ENCODE data around the gene SYNDIG1.

Gene SYNDIG1

GRCh38 chr20:24634855-24635254 lies 165.4 kb downstream of the SYNDIG1 start:
- DNase-seq (ENCODE audit: low spot score): peak; percentile 40

- DNase-seq (ENCODE audit: low spot score): no peak
Measured at GRCh38 chr20:24636626-24637025, 167.2 kb downstream of the SYNDIG1 start.

- no peak for DNase-seq (ENCODE audit: low spot score)
Measured at GRCh38 chr20:24637087-24637486, 167.7 kb downstream of the SYNDIG1 start.

- DNase-seq (ENCODE audit: low spot score): no peak
Measured at GRCh38 chr20:24637941-24638340, 168.5 kb downstream of the SYNDIG1 start.

GRCh38 chr20:24638591-24639548 lies 169.4 kb downstream of the SYNDIG1 start:
- no peak for DNase-seq (ENCODE audit: low spot score)

GRCh38 chr20:24640276-24640675 lies 170.8 kb downstream of the SYNDIG1 start:
- DNase-seq (ENCODE audit: low spot score): no peak

- DNase-seq (ENCODE audit: low spot score): no peak
Measured at GRCh38 chr20:24640686-24641085, 171.3 kb downstream of the SYNDIG1 start.

GRCh38 chr20:24643731-24644626 lies 174.6 kb downstream of the SYNDIG1 start:
- DNase-seq (ENCODE audit: low spot score): no peak

GRCh38 chr20:24646321-24646720 lies 176.9 kb downstream of the SYNDIG1 start:
- DNase-seq (ENCODE audit: low spot score): no peak

GRCh38 chr20:24647713-24648112 lies 178.3 kb downstream of the SYNDIG1 start:
- no peak for DNase-seq (ENCODE audit: low spot score)

GRCh38 chr20:24648481-24648880 lies 179.1 kb downstream of the SYNDIG1 start:
- DNase-seq (ENCODE audit: low spot score): no peak

GRCh38 chr20:24648919-24649318 lies 179.5 kb downstream of the SYNDIG1 start:
- DNase-seq (ENCODE audit: low spot score): no peak

GRCh38 chr20:24649787-24650490 lies 180.5 kb downstream of the SYNDIG1 start:
- no peak for DNase-seq (ENCODE audit: low spot score)

GRCh38 chr20:24651171-24651975 lies 181.9 kb downstream of the SYNDIG1 start:
- no peak for DNase-seq (ENCODE audit: low spot score)

GRCh38 chr20:24651976-24652345 lies 182.5 kb downstream of the SYNDIG1 start:
- no peak for DNase-seq (ENCODE audit: low spot score)

GRCh38 chr20:24653306-24653705 lies 183.9 kb downstream of the SYNDIG1 start:
- no peak for DNase-seq (ENCODE audit: low spot score)

- no peak for DNase-seq (ENCODE audit: low spot score)
Measured at GRCh38 chr20:24654425-24654824, 185.0 kb downstream of the SYNDIG1 start.

GRCh38 chr20:24656391-24656790 lies 187.0 kb downstream of the SYNDIG1 start:
- DNase-seq (ENCODE audit: low spot score): no peak

GRCh38 chr20:24657196-24657595 lies 187.8 kb downstream of the SYNDIG1 start:
- no peak for DNase-seq (ENCODE audit: low spot score)

GRCh38 chr20:24657878-24658620 lies 188.6 kb downstream of the SYNDIG1 start:
- DNase-seq (ENCODE audit: low spot score): no peak

Measured in HuH-7.5 (cell line).